ENCODE results near the gene GATA5. TPM values are rescaled to one million over a fixed set of nuclear protein-coding genes. Genes with fewer than 3 reads are reported as not detected.
A peak's percentile ranks its signal among the peaks of the same experiment; 100 is the strongest.

The GATA5 gene
- total RNA-seq, 2 donors from 2014 or later = 2.5 to 6.7 TPM

GRCh38 chr20:62523473-62524203 lies 47.8 kb upstream of the GATA5 start:
- Histone ChIP-seq H3K4me3 (ENCODE audit: low read length) (no peak overlapping the region), H3K27ac (ENCODE audit: low read depth, low read length) (no peak overlapping the region), H3K9ac (ENCODE audit: extremely low read depth, low read length, poor library complexity, severe bottlenecking) (no peak overlapping the region), H3K9me3 (ENCODE audit: control insufficient read depth, low read length) (no peaks in the 10 kb centered on the region), H3K4me1 (ENCODE audit: control insufficient read depth, insufficient read depth, low read length) (no peaks in the 10 kb centered on the region), H3K36me3 (ENCODE audit: control insufficient read depth, insufficient read depth, low read length) (no peaks in the 10 kb centered on the region), H3K27me3 (ENCODE audit: control insufficient read depth, insufficient read depth, low read length, poor library complexity, severe bottlenecking) (no peaks in the 10 kb centered on the region)
- Mint-ChIP-seq H3K9me3 (no peaks in the 10 kb centered on the region), H3K4me1 (no peaks in the 10 kb centered on the region), H3K27me3 (ENCODE audit: insufficient read depth) (no peaks in the 10 kb centered on the region), H3K36me3 (ENCODE audit: low read depth) (no peaks in the 10 kb centered on the region), H3K27ac (no peak overlapping the region), H3K4me3 (no peak overlapping the region)
- DNase-seq = peak; percentile 81
- no peak for TF ChIP-seq CTCF (conservative IDR thresholded peaks at IDR 0.05)
- 69 to 74% methylated on average over 19 to 26 of the region's 26 CpGs for WGBS, 2 experiments (ENCODE audit: insufficient coverage in 1 of 2, insufficient read length in 1 of 2)

GRCh38 chr20:62522748-62523396 lies 47.1 kb upstream of the GATA5 start:
- Mint-ChIP-seq H3K27ac (no peak overlapping the region), H3K27me3 (ENCODE audit: insufficient read depth) (no peaks in the 10 kb centered on the region), H3K9me3 (no peaks in the 10 kb centered on the region), H3K4me1 (no peaks in the 10 kb centered on the region), H3K36me3 (ENCODE audit: low read depth) (no peaks in the 10 kb centered on the region), H3K4me3 (no peak overlapping the region)
- H3K36me3 ChIP-seq (ENCODE audit: control insufficient read depth, insufficient read depth, low read length) = no peaks in the 10 kb centered on the region
- no peak overlapping the region for H3K4me3 ChIP-seq (ENCODE audit: low read length)
- no peaks in the 10 kb centered on the region for H3K4me1 ChIP-seq (ENCODE audit: control insufficient read depth, insufficient read depth, low read length)
- no peak overlapping the region for H3K9ac ChIP-seq (ENCODE audit: extremely low read depth, low read length, poor library complexity, severe bottlenecking)
- H3K27me3 ChIP-seq (ENCODE audit: control insufficient read depth, insufficient read depth, low read length, poor library complexity, severe bottlenecking) = no peaks in the 10 kb centered on the region
- H3K9me3 ChIP-seq (ENCODE audit: control insufficient read depth, low read length) = no peaks in the 10 kb centered on the region
- H3K27ac ChIP-seq (ENCODE audit: low read depth, low read length) = no peak overlapping the region
- no peak for DNase-seq
- TF ChIP-seq CTCF (conservative IDR thresholded peaks at IDR 0.05) = no peak
- 86 to 91% methylated on average over 7 to 18 of the region's 18 CpGs for WGBS, 2 experiments (ENCODE audit: insufficient coverage in 1 of 2, insufficient read length in 1 of 2)

GRCh38 chr20:62519826-62520225 lies 44.0 kb upstream of the GATA5 start:
- Mint-ChIP-seq H3K36me3 (ENCODE audit: low read depth) (no peaks in the 10 kb centered on the region), H3K27me3 (ENCODE audit: insufficient read depth) (no peaks in the 10 kb centered on the region), H3K4me3 (no peak overlapping the region), H3K27ac (no peak overlapping the region), H3K9me3 (no peaks in the 10 kb centered on the region), H3K4me1 (no peaks in the 10 kb centered on the region)
- no peak for DNase-seq
- Histone ChIP-seq H3K27ac (ENCODE audit: low read depth, low read length) (no peak overlapping the region), H3K36me3 (ENCODE audit: control insufficient read depth, insufficient read depth, low read length) (no peaks in the 10 kb centered on the region), H3K9ac (ENCODE audit: extremely low read depth, low read length, poor library complexity, severe bottlenecking) (no peak overlapping the region), H3K4me1 (ENCODE audit: control insufficient read depth, insufficient read depth, low read length) (no peaks in the 10 kb centered on the region), H3K27me3 (ENCODE audit: control insufficient read depth, insufficient read depth, low read length, poor library complexity, severe bottlenecking) (no peaks in the 10 kb centered on the region), H3K9me3 (ENCODE audit: control insufficient read depth, low read length) (no peaks in the 10 kb centered on the region), H3K4me3 (ENCODE audit: low read length) (no peak overlapping the region)
- no peak for TF ChIP-seq CTCF (conservative IDR thresholded peaks at IDR 0.05)
- WGBS, 2 experiments (ENCODE audit: insufficient coverage in 1 of 2, insufficient read length in 1 of 2) = 81 to 87% methylated on average over 6 to 13 of the region's 13 CpGs
